NOMO-1 treated with DMSO at 0.1 percent for 48 hours (cell line): ENCODE data around the gene TCHHL1.

ENCODE experiments used
- DNase-seq: peaks from one replicate; lab custom pipeline; 2025; ENCODE audit not compliant: unreplicated experiment; lab: John Stamatoyannopoulos, UW

Gene TCHHL1

DNA sequence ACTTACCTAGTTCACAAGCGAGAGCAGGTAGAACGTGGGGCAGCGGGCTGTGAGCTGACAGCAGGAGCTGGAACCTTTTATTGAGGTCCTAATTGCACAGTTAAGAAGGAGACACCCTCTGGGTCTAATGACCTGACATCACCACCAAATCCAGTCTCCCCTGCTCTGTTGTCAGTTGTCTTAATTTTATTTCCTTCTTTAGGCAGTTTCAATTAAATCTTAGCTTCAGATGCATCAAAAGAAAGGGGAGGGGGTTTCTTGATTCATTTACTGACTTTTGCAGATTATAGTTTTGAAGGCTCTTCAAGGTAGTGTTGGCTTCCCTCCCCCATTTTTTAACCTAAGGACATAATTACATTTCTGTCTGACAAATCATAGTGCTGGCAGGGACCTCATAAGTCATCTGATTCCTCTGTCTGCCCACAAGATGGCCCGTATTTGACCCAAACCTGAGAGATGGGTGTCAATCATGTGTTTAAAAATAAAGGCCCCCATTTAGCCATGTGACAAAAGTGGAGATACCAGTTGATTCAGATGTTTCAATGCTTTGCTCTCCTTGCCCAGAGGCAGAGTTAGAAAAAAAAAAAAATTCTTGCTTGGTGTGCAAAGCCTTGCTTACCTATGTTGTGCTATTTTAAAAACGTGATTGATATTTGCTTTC, at the start of gene TCHHL1:
TSS of gene TCHHL1 (minus strand) at position 51 of the 661 bp plus-strand sequence. CDS start 921 bp downstream, outside the sequence.
- no peak for DNase-seq

DNA sequence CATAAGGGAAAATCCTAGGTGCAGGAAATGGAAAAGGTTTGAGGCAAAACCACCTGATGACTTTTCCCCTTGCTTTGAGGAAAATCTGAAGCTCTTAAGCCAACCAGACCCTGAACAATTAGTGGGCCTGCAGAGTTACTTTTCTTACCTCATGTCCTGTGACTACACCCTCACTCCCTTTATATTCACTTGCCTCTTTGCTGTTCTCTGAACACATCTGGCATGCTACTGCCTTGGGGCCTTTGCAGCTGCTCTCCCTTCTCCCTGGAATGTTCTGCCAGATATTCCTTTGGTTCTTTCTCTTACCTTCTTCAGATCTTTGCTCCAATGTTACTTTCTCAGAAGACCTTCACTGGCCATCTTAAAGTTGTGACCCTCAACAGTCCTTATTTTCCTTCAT, 48.4 kb upstream of the TCHHL1 start:
- DNase-seq: no peak

DNA sequence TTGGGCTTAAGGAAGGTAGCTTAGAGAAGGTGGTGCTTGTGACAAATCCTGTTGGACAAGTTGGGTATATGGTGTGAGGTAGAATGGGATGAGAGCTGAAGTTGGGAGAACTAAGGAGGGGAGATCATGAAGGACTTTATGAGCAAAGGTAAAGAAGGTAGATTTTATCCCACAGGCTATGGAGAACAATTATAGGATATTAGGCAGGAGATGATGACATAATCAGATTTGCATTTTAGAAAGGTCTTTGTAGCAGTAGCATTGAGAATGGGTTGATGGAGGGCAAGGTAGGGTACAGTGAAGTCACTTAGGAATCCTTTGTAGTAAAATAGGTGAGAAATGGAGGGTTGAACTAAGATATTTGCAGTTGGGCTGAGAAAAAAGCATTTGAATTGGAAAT, 41.3 kb upstream of the TCHHL1 start:
- DNase-seq: no peak

DNA sequence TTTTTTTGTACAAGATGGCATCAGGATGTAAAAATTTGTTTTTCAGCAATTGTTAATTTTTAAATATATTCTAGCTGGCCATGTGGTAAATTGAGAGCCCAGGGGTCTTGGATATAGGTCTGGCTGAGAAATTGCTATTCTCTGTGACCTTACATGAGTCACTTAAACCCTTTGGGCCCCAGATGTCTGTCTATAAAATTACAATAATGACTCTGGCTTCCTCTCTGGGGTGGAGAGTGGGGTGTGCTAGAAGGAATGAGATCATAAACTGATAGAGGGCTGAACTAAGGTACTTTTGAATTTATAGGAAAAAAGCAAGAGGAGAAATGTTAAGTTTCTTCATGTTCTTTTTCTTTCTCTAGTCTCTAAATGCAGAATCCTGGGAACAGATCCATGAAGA, 38.8 kb upstream of the TCHHL1 start:
- peak; percentile 10 for DNase-seq

DNA sequence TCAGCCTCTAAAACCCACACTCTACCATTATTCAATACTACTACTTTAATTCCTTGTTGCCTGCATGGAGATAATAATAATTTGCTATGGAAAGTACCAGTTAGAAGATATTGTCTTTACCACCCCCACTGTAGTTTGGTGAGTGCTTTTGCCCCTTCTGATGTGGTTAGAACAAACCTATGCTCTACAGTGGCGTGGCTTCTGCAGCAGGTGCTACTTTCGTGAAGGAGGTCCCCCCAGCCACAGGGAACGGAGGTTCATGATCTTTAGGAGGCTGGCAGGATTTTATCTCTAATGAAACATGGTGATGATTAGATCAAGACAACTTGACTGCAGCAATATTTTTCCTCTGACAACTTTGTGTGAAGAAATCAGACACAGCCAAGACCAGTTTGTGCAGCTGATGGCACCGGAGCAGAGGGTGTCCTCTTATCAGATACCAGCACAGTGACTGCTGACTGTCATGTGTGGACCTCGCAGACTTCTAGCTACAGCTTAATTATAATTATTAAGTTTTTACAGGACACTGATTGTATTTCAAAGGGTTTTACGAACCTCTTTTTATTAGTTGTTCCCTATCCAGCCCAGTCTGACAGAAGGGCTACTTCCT, 37.1 kb upstream of the TCHHL1 start:
- DNase-seq: no peak

DNA sequence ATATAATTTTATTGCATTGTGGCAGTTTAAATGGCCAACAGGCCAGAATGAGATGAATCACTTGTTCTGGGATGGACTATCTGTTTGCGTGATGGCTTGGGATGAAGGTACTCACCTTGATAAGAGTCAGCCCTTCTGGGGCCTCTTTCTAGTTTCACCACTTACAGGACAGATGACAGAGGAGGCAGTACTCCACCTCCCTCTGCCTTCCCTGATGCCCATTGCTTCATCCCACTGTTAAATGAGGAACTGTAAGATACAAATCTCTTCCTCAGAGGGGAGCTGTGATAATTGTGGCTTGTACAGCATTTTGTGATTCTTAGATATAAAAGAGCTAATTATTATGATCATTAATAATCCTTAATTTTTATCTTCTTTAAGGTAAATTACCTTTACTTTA, 30.1 kb upstream of the TCHHL1 start:
- DNase-seq: peak; percentile 19

DNA sequence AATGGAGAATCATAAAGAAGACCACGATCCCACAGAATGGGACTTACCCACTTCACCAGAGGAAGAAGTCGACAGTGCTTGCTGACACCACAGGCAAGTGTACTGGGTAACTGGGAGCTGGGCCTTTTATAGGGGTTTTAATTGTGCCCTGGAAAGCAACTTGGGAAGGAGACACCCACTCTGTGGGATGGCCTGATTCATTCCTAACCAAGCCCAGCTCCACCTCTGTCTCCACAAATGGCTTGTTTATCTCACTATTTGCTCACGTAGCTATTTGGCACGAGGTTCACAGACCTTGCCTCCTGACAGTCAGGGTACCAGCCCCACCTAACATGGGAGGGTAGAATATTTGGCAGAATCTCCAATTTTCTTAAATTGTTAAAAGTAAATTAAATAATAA, 26.5 kb upstream of the TCHHL1 start, which contains the start of gene TCHH:
TSS of gene TCHH (minus strand) at position 101 of the 400 bp plus-strand sequence. CDS start 1,364 bp downstream, outside the sequence.
- no peak for DNase-seq

DNA sequence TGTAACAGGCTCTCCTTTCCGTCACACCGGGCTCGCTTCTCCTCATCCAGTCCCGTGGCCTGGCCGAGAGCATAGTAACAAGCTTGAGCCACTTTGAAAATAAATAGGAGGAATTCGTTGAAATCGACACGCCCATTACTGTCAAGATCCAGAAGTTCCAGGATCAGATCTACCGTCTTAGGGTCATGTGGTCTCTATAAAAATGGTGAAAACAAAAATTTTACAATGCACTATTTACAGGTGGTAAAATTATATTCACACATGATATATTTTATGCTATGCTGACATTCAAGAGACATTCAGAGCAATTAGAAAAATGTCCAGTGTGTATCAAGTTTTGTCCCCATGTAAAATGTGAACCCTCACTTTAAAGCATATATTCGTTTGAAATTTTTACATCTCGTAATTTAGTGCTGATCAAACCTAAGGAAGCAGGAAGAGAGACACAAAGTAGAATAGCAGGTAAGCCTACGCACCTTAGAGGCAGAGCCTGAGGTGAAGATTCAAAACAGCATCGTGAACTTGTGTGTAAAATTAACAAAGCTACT, 24.1 kb upstream of the TCHHL1 start:
- DNase-seq: no peak

DNA sequence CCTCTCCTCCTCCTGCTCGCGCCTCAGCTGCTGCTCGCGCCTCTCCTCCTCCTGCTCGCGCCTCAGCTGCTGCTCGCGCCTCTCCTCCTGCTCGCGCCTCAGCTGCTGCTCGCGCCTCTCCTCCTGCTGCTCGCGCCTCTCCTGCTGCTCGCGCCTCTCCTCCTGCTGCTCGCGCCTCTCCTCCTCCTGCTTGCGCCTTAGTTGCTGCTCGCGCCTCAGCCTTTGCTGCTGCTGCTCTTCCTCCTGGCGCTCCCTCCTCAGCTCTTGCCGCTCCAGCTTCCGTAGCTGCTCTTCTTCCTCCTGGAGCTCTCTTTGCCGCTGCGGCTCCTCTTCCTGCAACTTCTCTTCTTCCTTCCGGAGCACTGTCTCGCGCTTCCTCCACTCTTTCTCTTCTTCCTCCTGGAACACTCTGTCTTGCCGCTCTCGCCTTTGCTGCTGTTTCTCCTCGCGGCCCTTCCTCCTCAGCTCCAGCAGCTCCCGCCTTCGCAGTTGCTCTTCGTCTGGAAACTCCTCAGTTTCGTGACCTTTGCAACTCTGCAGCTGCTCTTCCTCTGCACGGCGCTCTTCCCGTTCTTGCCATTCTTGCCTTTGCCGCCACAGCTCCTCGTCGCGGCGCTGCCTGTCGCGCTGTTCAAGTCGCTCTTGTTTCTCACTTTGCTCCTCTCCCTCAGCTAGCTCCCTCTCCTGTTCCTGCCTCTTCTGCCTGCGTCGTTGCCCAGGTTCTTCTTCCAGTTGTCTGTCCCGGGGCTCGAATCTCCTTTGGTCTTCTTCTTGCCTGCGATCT, 23.4 kb upstream of the TCHHL1 start:
- DNase-seq: peak; percentile 16

DNA sequence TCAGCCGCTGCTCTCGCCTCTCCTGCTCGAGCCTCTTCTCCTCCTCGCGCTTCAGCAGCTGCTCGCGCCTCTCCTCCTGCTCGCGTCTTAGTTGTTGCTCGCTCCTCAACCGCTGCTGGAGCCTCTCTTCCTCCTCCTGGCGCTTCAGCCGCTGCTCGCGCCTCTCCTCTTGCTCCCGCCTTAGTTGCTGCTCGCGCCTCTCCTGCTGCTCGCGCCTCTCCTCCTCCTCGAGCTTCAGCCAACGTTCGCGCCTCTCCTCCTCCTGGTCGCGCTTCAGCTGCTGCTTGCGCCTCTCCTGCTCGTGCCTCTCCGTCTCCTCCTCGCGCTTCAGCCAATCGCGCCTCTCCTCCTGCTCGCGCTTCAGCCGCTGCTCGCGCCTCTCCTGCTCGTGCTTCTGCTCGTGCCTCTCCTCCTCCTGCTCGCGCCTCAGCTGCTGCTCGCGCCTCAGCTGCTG, 22.7 kb upstream of the TCHHL1 start:
- peak; percentile 71 for DNase-seq

DNA sequence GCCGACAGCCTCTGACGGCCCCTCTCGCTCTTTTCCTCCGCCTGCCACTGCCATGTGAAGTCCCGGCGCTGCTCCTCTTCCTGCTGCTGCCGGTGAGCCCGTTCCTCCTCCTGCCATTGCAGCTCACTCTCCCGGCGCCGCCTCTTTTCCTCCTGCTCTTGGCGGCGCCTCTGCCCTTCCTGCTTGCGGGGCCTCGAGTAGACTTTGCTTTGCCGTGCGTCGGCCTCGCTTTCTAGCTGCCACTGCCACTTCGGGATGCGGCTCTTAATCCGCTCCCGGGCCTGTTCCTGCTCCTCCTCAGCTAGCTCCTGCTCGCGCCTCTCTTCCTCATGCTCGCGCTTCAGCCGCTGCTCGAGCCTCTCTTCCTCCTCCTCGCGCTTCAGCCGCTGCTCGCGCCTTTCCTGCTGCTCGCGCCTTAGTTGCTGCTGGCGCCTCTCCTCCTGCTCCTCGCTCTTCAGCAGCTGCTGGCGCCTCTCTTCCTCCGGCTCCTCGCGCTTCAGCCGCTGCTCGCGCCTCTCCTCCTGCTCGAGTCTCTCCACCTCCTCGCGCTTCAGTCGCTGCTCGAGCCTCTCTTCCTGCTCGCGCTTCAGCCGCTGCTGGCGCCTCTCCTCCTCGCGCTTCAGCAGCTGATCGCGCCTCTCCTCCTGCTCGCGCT, 22.1 kb upstream of the TCHHL1 start:
- DNase-seq: peak; percentile 62

DNA sequence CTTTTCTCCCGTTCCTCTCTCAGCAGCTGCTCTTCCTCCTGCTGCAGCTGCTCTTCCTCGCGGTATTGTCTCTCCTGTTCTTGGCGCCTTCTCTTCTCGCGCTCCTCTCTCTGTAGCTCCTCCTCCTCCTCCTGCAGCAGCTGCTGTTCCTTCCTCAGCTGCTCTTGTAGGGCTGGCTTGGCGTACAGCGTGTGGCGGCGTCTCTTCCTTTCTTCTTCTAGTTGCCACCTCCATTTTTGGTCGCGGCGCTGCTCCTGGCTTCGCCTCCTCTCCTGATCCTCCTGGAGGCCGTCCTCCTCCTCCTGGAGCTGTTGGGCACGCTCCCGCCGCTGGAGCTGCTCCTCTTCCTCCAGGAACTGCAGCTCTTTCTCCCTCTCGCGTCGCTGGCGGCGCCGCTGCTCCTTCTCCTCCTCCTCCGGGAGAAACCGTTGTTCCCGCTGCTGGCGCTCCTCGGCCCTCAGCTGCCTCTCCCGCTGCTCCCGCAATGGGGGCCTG, 21.5 kb upstream of the TCHHL1 start:
- DNase-seq: peak; percentile 62

DNA sequence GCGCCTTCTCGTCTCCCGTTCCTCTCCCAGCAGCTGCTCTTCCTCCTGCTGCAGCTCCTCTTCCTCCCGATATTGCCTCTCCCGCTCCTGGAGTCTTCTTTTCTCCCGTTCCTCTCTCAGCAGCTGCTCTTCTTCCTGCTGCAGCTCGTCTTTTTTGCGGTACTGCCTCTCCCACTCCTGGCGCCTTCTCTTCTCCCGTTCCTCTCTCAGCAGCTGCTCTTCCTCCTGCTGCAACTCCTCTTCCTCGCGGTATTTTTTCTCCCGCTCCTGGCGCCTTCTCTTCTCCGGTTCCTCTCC, 21.1 kb upstream of the TCHHL1 start:
- DNase-seq: no peak

DNA sequence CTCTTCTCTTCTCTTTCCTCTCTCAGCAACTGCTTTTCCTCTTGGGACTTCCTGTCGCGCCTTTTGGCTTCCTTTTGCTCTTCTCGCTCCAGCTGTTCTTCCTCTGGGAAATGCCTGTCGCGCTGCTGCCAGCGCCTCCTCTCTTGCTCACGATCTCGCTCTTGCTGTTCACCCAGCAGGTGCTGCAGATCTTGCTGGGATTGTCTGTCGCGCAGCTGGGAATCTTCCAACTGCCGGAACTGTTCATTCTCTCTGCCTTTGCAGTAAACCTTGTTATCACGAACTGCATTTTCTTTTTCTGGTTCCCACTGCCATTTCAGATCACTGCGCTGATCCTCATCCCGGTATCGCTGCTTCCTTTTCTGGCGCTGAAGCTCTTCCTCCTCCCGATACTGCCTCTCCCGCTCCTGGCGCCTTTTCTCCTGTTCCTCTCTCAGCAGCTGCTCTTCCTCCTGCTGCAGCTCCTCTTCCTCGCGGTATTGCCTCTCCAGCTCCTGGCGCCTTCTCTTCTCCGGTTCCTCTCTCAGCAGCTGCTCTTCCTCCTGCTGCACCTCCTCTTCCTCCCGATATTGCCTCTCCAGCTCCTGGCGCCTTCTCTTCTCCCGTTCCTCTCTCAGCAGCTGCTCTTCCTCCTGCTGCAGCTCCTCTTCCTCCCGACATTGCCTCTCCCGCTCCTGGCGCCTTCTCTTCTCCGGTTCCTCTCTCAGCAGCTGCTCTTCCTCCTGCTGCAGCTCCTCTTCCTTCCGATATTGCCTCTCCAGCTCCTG, 20.6 kb upstream of the TCHHL1 start:
- DNase-seq: no peak

DNA sequence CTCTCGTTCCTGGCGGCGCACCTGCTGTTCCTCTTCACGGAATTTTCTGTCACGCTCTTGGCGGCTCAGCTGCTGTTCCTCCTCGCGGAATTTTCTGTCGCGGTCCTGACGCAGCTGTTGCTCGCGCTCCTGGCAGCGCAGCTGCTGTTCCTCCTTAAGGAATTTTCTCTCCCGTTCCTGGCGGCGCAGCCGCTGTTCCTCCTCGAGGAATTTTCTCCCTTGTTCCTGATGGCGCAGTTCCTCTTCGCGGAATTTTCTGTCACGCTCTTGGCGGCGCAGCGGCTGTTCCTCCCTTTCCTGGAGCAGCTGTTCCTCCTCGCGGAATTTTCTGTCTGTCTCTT, 20.0 kb upstream of the TCHHL1 start:
- no peak for DNase-seq

DNA sequence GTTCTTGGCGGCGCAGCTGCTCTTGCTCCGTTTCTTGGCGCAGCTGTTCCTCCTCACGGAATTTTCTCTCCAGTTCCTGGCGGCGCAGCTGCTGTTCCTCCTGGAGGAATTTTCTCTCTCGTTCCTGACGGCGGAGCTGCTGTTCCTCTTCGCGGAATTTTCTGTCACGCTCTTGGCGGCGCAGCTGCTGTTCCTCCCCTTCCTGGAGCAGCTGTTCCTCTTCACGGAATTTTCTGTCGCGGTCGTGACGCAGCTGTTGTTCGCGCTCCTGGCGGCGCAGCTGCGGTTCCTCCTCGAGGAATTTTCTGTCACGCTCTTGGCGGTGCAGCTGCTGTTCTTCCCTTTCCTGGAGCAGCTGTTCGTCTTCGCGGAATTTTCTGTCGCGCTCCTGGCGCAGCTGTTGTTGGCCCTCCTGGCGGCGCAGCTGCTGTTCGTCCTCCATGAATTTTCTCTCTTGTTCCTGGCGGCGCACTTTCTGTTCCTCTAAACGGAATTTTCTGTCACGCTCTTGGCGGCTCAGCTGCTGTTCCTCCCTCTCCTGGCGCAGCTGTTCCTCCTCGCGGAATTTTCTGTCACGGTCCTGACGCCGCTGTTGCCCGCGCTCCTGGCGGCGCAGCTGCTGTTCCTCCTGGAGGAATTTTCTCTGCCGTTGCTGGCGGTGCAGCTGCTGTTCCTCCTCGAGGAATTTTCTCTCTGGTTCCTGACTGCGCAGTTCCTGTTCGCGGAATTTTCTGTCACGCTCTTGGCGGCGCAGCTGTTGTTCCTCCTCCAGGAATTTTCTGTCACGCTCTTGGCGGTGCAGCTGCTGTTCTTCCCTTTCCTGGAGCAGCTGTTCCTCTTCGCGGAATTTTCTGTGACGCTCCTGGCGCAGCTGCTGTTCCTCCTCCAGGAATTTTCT, 19.4 kb upstream of the TCHHL1 start:
- peak; percentile 14 for DNase-seq

DNA sequence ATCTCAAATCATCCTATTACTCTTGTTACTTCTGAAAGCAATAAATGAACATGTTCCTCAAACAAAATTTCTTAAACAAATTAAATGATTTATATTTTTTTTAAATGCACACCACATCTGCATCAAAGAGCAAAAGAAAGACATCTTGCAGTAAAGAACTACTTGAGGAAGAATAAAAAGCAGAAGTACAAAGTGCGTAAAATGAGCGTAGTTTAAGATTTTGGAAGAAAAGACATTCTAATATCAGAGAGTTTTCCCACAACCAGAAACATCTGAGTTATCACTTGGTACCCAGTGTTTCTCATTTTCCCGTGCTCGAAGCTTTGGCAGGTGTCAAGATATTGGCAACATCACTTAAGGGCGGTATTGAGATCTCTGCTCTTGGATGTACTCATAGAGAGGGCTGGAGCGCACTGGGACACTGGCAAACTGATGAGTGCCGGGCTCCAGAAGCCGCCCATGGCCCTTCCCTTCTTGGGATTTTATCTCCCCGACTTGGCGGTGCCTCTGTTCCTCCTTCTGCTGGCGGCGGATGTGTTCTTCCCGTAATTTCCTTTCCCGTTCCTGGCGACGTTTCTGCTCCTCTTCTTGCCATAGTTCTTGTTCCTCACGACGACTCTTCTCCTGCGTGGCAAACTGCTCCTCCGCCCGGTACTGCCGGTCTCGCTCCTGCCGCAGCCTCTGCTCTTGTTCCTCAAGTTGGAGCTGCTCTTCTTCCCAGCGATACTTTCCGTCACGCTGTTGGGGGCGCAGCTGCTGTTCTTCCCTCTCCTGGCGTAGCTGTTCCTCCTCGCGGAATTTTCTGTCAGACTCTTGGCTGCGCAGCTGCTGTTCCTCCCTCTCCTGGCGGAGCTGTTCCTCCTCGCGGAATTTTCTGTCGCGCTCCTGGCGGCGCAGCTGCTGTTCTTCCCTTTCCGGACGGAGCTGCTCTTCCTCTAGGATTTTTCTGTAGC, 18.4 kb upstream of the TCHHL1 start:
- peak; percentile 8 for DNase-seq

DNA sequence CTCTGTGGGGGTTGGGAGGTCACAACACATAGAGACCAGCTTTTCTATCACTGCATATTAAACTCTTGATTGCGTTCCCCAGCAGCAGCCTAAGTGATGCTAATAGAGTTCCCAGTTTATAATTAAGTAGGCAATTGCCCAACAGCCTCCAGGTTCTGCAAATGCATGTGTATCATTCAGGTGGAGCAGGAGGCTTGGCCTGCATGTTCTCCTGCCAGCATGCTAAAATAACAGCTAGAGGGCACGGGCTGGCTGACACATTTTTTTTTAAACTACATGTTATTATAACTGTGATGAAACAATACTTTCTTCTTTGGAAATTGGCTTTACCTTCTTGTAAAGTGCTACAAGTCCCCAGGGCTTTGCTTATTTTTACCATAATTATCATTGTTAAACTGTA, 16.0 kb upstream of the TCHHL1 start:
- DNase-seq: no peak
